ENCODE measurements around the gene SH3BGRL2.

GRCh38 chr6:79646561-79646960, 15.4 kb downstream of the SH3BGRL2 start:
- TF ChIP-seq CTCF (IDR thresholded peaks at IDR 0.05), result no peak
- TF ChIP-seq EZH2 (IDR thresholded peaks at IDR 0.05), result no peak
- no peak for TF ChIP-seq EZH2phosphoT487 (IDR thresholded peaks at IDR 0.05)
